Mesothelial cell of epicardium (in vitro differentiated cells): Measurements from ENCODE around the gene SMAD1. TPM values are rescaled to one million over a fixed set of nuclear protein-coding genes. Genes with fewer than 3 reads are reported as not detected.

Experiments
- DNase-seq, 2 experiments: peaks; one replicate each; pipeline ENCODE4 v3.0.0; 2021; ENCODE audit warnings: low spot score in 2 of 2; ENCODE audit not compliant: unreplicated experiment in 2 of 2
- H3K27ac Mint-ChIP-seq: 2 replicates; pipeline ENCODE4 v1.8.0; 2021; ENCODE audit warnings: mixed read lengths
- H3K27me3 Mint-ChIP-seq: 2 replicates; pipeline ENCODE4 v1.8.0; 2021; ENCODE audit warnings: low read depth, mixed read lengths
- H3K36me3 Mint-ChIP-seq: 2 replicates; pipeline ENCODE4 v1.8.0; 2021; ENCODE audit warnings: mixed read lengths
- H3K4me1 Mint-ChIP-seq: 2 replicates; pipeline ENCODE4 v1.8.0; 2021; ENCODE audit warnings: mixed read lengths
- H3K4me3 Mint-ChIP-seq: 2 replicates; pipeline ENCODE4 v1.8.0; 2021; ENCODE audit warnings: mild to moderate bottlenecking, moderate library complexity, mixed read lengths
- H3K9me3 Mint-ChIP-seq: 2 replicates; pipeline ENCODE4 v1.8.0; 2021; ENCODE audit warnings: mixed read lengths
- total RNA-seq: library from RNA; stranded (reverse); gene quantifications from 3 replicates; pipeline ENCODE4 v1.2.1, GENCODE V29; 2021
- TF ChIP-seq, protein P1 (sequence below): fragments of 200-600 bp; sonication (generic); IDR thresholded peaks from one replicate; pipeline ENCODE4 v1.5.0; 2021; ENCODE audit warnings: antibody characterized with exemption; ENCODE audit not compliant: unreplicated experiment

The SMAD1 gene
- total RNA-seq, 1 donor from 2014 or later = 40.5 TPM

DNA sequence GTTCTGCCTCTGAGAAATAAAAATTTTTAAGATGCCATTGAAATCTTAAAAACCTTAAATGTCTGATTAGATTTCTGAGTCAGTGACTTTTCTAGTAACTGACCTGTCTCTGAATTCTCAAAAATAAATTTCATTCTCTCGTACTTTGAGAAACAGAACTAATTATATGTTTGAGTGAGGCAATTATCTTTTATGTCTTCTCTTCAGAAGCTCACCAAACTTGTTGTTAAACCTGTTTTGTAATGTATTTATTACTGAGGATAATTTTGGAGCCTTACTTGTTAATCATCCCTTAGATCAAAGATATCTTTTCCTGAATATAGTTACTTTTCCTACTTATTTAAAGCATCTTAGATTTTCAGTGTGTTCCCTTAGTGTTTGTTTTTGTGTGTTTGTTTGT is 73.0 kb downstream of the SMAD1 start:
- no peak for DNase-seq
- Mint-ChIP-seq H3K4me3 (no peak overlapping the region), H3K4me1 (peaks cover 24% of the 10 kb centered on the region), H3K36me3 (peaks cover 49% of the 10 kb centered on the region), H3K27ac (peak overlapping the region; percentile 68), H3K9me3 (peaks cover 5% of the 10 kb centered on the region), H3K27me3 (no peaks in the 10 kb centered on the region)
- TF ChIP-seq, protein P1, sequence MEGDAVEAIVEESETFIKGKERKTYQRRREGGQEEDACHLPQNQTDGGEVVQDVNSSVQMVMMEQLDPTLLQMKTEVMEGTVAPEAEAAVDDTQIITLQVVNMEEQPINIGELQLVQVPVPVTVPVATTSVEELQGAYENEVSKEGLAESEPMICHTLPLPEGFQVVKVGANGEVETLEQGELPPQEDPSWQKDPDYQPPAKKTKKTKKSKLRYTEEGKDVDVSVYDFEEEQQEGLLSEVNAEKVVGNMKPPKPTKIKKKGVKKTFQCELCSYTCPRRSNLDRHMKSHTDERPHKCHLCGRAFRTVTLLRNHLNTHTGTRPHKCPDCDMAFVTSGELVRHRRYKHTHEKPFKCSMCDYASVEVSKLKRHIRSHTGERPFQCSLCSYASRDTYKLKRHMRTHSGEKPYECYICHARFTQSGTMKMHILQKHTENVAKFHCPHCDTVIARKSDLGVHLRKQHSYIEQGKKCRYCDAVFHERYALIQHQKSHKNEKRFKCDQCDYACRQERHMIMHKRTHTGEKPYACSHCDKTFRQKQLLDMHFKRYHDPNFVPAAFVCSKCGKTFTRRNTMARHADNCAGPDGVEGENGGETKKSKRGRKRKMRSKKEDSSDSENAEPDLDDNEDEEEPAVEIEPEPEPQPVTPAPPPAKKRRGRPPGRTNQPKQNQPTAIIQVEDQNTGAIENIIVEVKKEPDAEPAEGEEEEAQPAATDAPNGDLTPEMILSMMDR = no peak

DNA sequence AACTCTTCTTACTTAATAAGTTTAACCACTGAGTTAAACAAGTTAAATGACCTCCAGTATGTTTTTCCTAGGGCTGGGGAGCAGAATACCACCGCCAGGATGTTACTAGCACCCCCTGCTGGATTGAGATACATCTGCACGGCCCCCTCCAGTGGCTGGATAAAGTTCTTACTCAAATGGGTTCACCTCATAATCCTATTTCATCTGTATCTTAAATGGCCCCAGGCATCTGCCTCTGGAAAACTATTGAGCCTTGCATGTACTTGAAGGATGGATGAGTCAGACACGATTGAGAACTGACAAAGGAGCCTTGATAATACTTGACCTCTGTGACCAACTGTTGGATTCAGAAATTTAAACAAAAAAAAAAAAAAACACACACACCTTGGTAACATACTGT is 76.1 kb downstream of the SMAD1 start:
- peak overlapping the region; percentile 33 for H3K27ac Mint-ChIP-seq
- TF ChIP-seq, protein P1 = peak; percentile 48
- H3K4me1 Mint-ChIP-seq = peaks cover 17% of the 10 kb centered on the region
- H3K9me3 Mint-ChIP-seq = peaks cover 6% of the 10 kb centered on the region
- no peak overlapping the region for H3K4me3 Mint-ChIP-seq
- no peaks in the 10 kb centered on the region for H3K27me3 Mint-ChIP-seq
- H3K36me3 Mint-ChIP-seq = peaks cover 48% of the 10 kb centered on the region
- peak in 1 of 2 experiments; percentile 41 for DNase-seq

DNA sequence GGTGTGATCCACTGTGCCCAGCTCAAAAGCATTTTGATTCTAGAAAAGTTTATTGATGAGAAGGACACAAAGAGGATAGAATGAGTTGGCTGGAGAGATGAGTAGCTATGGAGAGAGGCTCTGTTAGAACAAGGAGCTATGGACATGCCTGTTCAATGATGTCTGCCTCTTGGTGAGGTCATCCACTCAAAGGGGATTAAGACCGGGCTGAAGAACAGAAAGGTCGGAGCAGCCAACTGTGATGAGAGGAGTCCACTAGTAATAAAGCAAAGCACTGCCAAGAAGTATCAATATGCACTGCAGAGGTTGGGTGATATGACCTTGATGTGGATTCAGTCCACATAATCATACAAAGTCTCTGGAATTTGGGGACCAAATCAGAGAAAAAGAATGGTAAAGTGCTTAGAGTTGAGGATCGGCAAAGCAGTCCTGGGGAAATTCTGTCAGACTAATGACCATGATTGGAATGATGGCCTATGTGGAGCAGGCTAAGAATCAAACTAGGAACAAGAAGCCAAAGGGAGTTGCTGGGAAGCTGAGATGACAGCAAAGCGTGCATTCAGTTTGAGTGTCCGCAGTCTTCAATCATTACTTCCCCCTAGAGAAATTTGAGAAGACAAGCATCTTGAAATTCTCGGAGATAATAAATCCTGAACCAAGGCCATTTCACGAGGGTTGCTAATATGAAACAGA is 81.8 kb downstream of the SMAD1 start:
- Mint-ChIP-seq H3K36me3 (peaks cover 42% of the 10 kb centered on the region), H3K9me3 (peaks cover 53% of the 10 kb centered on the region), H3K27ac (no peak overlapping the region)

DNA sequence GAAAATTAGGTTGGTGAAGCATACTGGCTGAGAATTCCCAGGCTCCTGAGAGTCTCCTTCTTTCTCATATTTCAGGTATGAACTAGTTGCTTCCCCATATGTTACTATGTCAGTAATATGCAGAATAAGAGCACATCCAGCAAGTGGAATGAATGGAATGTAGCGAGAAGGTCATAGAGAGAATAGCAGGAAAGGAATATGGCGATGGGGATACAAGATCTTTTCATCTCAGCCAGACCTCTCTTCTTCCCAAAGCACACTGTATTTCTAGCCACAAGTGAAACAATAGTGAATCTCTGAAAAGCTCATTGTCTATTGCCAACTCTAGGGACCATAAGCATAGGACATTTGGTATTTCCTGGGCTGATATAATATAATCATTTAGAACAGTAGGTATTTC is 82.9 kb downstream of the SMAD1 start:
- H3K4me3 Mint-ChIP-seq = no peak overlapping the region
- H3K27me3 Mint-ChIP-seq = no peaks in the 10 kb centered on the region
- H3K9me3 Mint-ChIP-seq = peaks cover 64% of the 10 kb centered on the region
- no peaks in the 10 kb centered on the region for H3K4me1 Mint-ChIP-seq
- DNase-seq = no peak
- TF ChIP-seq, protein P1 = no peak
- H3K27ac Mint-ChIP-seq = no peak overlapping the region
- peaks cover 37% of the 10 kb centered on the region for H3K36me3 Mint-ChIP-seq

More for the DNA sequence above, 81.8 kb downstream of the SMAD1 start:
- Mint-ChIP-seq H3K27me3 (no peaks in the 10 kb centered on the region), H3K4me3 (no peak overlapping the region), H3K4me1 (no peaks in the 10 kb centered on the region)
- no peak for DNase-seq
- TF ChIP-seq, protein P1 = no peak

DNA sequence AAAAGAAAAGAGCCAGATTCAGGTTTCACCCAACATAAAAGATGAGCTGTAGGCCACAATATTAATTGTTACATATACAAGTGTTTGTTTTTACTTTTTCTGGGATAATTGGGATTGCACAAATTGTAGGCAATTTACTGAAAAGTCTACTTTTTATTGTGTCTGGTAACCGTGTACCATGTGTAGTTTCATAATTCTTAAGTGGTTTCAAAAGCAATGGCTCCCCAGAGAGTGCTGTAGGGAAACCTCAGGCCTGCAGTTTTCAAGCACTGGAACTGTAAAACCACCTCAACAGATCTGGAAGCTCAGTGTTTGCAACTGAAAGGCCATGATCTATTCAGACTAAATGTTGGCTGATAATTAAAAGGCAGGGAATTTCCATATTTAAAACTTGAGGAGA is 83.7 kb downstream of the SMAD1 start:
- H3K27me3 Mint-ChIP-seq = no peaks in the 10 kb centered on the region
- TF ChIP-seq, protein P1 = no peak
- DNase-seq = no peak
- H3K27ac Mint-ChIP-seq = no peak overlapping the region
- H3K36me3 Mint-ChIP-seq = peaks cover 32% of the 10 kb centered on the region
- H3K9me3 Mint-ChIP-seq = peaks cover 71% of the 10 kb centered on the region
- H3K4me1 Mint-ChIP-seq = no peaks in the 10 kb centered on the region
- H3K4me3 Mint-ChIP-seq = no peak overlapping the region
